Mucosa of rectum (tissue), 2 donors: Measurements from ENCODE around the gene COL4A1.
A peak's percentile ranks its signal among the peaks of the same experiment; 100 is the strongest.

Experiments
- H3K27ac ChIP-seq, 2 donors: one replicate each; pipeline ENCODE4 v1.7.0; 2013; ENCODE audit warnings: inconsistent platforms in 2 of 2, low read depth in 2 of 2, low read length in 2 of 2
- H3K27me3 ChIP-seq, 2 donors: one replicate each; pipeline ENCODE4 v1.7.0; 2013; ENCODE audit warnings: low read length in 2 of 2; ENCODE audit not compliant: control insufficient read depth in 2 of 2, insufficient read depth in 2 of 2
- H3K36me3 ChIP-seq, 2 donors: one replicate each; pipeline ENCODE4 v1.7.0; 2013; ENCODE audit warnings: low read length in 2 of 2; ENCODE audit not compliant: control insufficient read depth in 2 of 2, insufficient read depth in 2 of 2
- H3K4me1 ChIP-seq, 2 donors: one replicate each; pipeline ENCODE4 v1.7.0; 2013; ENCODE audit warnings: low read length in 2 of 2, mild to moderate bottlenecking in 1 of 2; ENCODE audit not compliant: control insufficient read depth in 2 of 2, insufficient read depth in 2 of 2
- H3K4me3 ChIP-seq, 2 donors: one replicate each; pipeline ENCODE4 v1.7.0; 2013; ENCODE audit warnings: low read length in 2 of 2
- H3K9ac ChIP-seq, 2 donors: one replicate each; pipeline ENCODE4 v1.7.0; 2013; ENCODE audit warnings: low read length in 2 of 2, low read depth in 1 of 2, mild to moderate bottlenecking in 1 of 2
- H3K9me3 ChIP-seq, 2 donors: one replicate each; pipeline ENCODE4 v1.7.0; 2013; ENCODE audit warnings: low read length in 2 of 2; ENCODE audit not compliant: control insufficient read depth in 2 of 2
- donor health status: healthy.
- donor health status: Normal muscosa, but diverticular disease.

Gene COL4A1

GRCh38 chr13:110349239-110349638 lies 42.3 kb upstream of the COL4A1 start:
- Histone ChIP-seq H3K9me3 (no peaks in the 10 kb centered on the region), H3K4me3 (no peak overlapping the region), H3K9ac (no peak overlapping the region), H3K27ac (no peak overlapping the region), H3K36me3 (no peaks in the 10 kb centered on the region), H3K4me1 (peaks cover 33 to 42% of the 10 kb centered on the region in 2 donors), H3K27me3 (no peaks in the 10 kb centered on the region)

DNA sequence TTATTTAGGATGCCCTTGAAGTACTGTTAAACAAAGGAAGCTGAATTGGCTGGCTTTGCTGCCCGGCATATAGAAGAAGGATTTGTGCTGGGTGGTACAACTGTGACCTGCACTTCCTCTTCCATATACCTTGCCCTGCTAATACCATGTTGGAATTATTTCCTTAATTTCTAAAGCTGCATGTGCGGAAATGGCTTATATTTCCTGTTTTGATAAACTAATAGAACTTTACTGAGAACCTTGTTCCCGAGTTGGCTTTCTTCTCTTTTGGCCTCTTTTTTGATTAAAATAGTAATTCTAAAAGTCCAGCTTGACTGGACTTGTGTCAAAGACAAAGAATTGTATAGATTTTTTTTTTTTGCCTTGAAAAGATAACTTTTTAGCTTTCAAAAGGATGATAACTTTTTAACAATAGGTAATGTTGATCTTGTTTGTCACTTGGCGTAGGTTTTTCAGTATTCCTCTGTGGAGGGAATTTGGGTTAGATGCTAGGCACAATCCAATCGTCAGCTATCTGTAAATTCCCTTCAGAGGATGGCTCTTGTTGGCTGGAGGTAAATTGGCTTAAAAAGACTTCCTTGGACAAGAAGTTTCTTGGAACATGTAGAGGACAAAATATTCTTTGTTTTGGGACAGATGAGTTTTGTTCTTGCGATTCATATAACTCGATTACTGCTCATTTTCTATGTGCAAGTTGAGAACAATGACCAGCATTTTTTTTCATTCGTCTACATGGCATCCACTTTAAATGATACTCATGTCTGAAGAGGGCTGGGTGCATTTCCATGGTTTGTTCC lies 41.5 kb upstream of the COL4A1 start:
- Histone ChIP-seq H3K4me3 (no peak overlapping the region), H3K36me3 (no peaks in the 10 kb centered on the region), H3K9ac (no peak overlapping the region), H3K27ac (no peak overlapping the region), H3K9me3 (no peaks in the 10 kb centered on the region), H3K27me3 (no peaks in the 10 kb centered on the region), H3K4me1 (peaks cover 25 to 35% of the 10 kb centered on the region in 2 donors)

DNA sequence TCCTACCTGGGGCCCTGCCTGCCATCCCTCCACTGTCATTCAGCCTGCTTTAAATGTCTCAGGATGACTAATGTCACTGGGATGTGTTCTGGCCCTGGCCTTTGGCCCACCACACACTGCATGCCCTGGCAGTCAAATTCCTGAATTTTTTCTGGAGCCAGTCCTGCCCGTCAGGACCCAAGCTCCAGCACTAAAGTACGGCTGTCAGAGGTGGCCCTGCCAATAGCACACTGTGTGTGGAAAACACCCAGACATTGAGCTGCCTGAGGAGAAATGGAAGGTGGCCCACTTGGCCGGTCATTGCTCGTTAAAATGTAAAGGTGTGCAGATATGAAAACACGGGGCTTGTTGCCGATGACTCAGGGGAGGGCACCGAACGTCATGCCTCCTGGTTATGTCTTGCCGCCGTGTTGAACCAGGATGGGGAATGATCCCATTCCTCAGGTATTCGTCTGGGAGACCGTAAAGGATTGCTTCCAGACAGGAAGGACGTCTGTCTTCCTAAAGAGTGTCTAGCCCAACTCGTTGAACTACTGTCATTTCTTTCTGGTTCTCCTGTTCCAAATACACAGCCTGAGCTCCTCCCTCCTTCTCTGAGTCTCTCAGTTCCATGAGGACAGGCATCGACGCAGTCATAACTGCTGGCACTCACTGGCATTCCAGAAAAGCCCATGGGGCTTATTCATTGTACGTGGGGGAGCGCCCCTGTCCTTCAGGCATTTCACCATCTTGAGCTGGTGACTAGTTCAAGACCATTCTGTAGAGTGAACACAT lies 40.8 kb upstream of the COL4A1 start:
- no peaks in the 10 kb centered on the region for H3K36me3 ChIP-seq
- no peak overlapping the region for H3K9ac ChIP-seq
- no peaks in the 10 kb centered on the region for H3K27me3 ChIP-seq
- peaks cover 23 to 27% of the 10 kb centered on the region in 2 donors for H3K4me1 ChIP-seq
- no peak overlapping the region for H3K4me3 ChIP-seq
- no peaks in the 10 kb centered on the region for H3K9me3 ChIP-seq
- H3K27ac ChIP-seq = peak overlapping the region; percentile 40 to 63

GRCh38 chr13:110347088-110347487 lies 40.1 kb upstream of the COL4A1 start:
- H3K9me3 ChIP-seq = no peaks in the 10 kb centered on the region
- peak overlapping the region in 1 of 2 donors; percentile 9 for H3K9ac ChIP-seq

DNA sequence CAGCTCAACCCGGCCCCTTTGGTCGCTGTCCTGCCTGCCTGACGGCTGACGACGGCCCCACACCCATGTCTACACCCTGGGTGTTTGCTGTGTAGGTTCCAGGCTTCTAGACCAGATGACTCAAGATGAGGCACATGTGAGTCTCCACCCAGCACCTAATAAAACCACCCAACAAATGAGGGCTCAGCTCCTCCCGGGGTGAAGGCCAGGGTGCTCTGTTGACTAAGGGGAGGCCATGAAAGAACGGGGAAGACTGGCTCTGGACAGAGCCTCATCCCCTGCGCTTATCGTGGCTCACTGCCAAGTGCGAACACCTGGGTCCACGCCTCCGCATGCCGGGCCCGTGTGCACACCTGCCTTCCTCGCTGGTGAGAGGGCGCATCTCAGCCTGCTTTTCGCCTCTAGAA lies 39.7 kb upstream of the COL4A1 start:
- Histone ChIP-seq H3K36me3 (no peaks in the 10 kb centered on the region), H3K9ac (peak overlapping the region in 1 of 2 donors; percentile 9), H3K4me3 (peak overlapping the region in 1 of 2 donors; percentile 16), H3K4me1 (peaks cover 23 to 24% of the 10 kb centered on the region in 2 donors), H3K9me3 (no peaks in the 10 kb centered on the region), H3K27me3 (peaks cover 0 to 4% of the 10 kb centered on the region in 2 donors), H3K27ac (peak overlapping the region; percentile 63 to 73)

More at GRCh38 chr13:110347088-110347487, 40.1 kb upstream of the COL4A1 start:
- Histone ChIP-seq H3K36me3 (no peaks in the 10 kb centered on the region), H3K27me3 (peaks cover 0 to 3% of the 10 kb centered on the region in 2 donors), H3K4me1 (peaks cover 23 to 24% of the 10 kb centered on the region in 2 donors), H3K4me3 (peak overlapping the region in 1 of 2 donors; percentile 16), H3K27ac (peak overlapping the region; percentile 40 to 63)

- no peaks in the 10 kb centered on the region for H3K36me3 ChIP-seq
- peak overlapping the region in 1 of 2 donors; percentile 73 for H3K27ac ChIP-seq
- H3K27me3 ChIP-seq = peaks cover 0 to 7% of the 10 kb centered on the region in 2 donors
- H3K4me3 ChIP-seq = no peak overlapping the region
- no peak overlapping the region for H3K9ac ChIP-seq
- H3K9me3 ChIP-seq = no peaks in the 10 kb centered on the region
- peaks cover 30% of the 10 kb centered on the region in 2 donors for H3K4me1 ChIP-seq
Observed at GRCh38 chr13:110345701-110346100, 38.7 kb upstream of the COL4A1 start.

GRCh38 chr13:110345266-110345665 lies 38.3 kb upstream of the COL4A1 start:
- H3K27ac ChIP-seq = no peak overlapping the region
- H3K9ac ChIP-seq = no peak overlapping the region

GRCh38 chr13:110344320-110344719 lies 37.4 kb upstream of the COL4A1 start:
- no peak overlapping the region for H3K27ac ChIP-seq
- H3K4me3 ChIP-seq = no peak overlapping the region

More at GRCh38 chr13:110345266-110345665, 38.3 kb upstream of the COL4A1 start:
- Histone ChIP-seq H3K4me3 (no peak overlapping the region), H3K36me3 (no peaks in the 10 kb centered on the region), H3K4me1 (peaks cover 28 to 30% of the 10 kb centered on the region in 2 donors), H3K9me3 (no peaks in the 10 kb centered on the region), H3K27me3 (peaks cover 0 to 7% of the 10 kb centered on the region in 2 donors)

DNA sequence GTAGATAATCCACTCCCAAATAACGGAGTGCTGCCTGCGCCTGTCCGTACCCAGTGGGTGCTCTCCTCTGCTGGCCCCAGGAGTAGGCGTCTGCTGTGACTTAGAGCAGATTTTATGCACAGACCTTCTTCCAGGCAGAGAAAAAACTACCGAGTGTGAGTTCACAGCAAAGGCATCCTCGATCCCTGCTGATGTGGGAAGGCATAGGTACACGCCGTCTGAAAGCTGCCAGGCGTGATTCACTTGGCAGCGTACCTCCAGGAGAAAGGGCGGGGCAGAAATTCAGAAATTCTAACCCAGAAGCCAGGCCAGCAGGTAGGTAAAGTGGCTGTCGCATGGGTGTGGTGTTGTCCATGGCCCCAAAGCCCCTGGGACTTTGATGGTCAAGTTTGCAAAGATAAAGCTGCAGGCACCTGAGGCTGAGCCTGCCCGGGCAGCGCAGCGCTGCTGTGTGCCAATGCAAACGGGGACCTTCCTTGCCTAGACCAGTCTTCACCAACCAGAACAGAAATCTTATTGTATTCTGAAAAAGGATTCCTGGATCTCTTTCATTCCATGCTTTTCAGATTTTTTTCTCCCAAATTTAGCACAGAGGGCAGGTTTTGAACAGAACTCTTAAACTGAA lies 36.4 kb upstream of the COL4A1 start:
- peaks cover 28 to 29% of the 10 kb centered on the region in 2 donors for H3K4me1 ChIP-seq
- no peak overlapping the region for H3K9ac ChIP-seq
- H3K27ac ChIP-seq = peak overlapping the region in 1 of 2 donors; percentile 7
- H3K4me3 ChIP-seq = no peak overlapping the region
- H3K27me3 ChIP-seq = peaks cover 0 to 7% of the 10 kb centered on the region in 2 donors
- H3K36me3 ChIP-seq = no peaks in the 10 kb centered on the region
- no peaks in the 10 kb centered on the region for H3K9me3 ChIP-seq

More at GRCh38 chr13:110344320-110344719, 37.4 kb upstream of the COL4A1 start:
- Histone ChIP-seq H3K4me1 (peaks cover 28 to 30% of the 10 kb centered on the region in 2 donors), H3K9ac (no peak overlapping the region), H3K27me3 (peaks cover 0 to 7% of the 10 kb centered on the region in 2 donors), H3K9me3 (no peaks in the 10 kb centered on the region), H3K36me3 (no peaks in the 10 kb centered on the region)
